Activated B cell treated with CpG ODN at 0.5 μM for 24 hours (primary cell): ENCODE results near the gene TBC1D32. TPM values are rescaled to one million over a fixed set of nuclear protein-coding genes. Genes with fewer than 3 reads are reported as not detected.
"Not testable (repeated sequence)": the region's sequence is repeated elsewhere in the genome, so short reads cannot be mapped to it uniquely, and the experiment has no call there.

Experiments
- ATAC-seq: fragments of 200-7000 bp; cut with Tn5 transposase; one replicate; pipeline ENCODE4 v1.10.0; 2021; ENCODE audit warnings: low read depth, mild to moderate bottlenecking, moderate library complexity
- CTCF ChIA-PET: fragments of 350-600 bp; sonication (Branson Sonifier 250); formaldehyde crosslinking; loops from one replicate; lab custom pipeline; 2021; ENCODE audit warnings: antibody characterized with exemption; lab: Charles Lee
- POLR2A ChIA-PET: fragments of 350-600 bp; sonication (Branson Sonifier 250); formaldehyde crosslinking; loops from one replicate; lab custom pipeline; 2021; ENCODE audit warnings: antibody characterized with exemption; lab: Charles Lee
- DNase-seq: peaks from one replicate; pipeline ENCODE4 v3.0.0; 2022
- H3K27ac Mint-ChIP-seq: one replicate; pipeline ENCODE4 v1.8.0; 2020; ENCODE audit warnings: mixed read lengths
- H3K27me3 Mint-ChIP-seq: one replicate; pipeline ENCODE4 v1.8.0; 2021; ENCODE audit warnings: mixed read lengths
- H3K36me3 Mint-ChIP-seq: one replicate; pipeline ENCODE4 v1.8.0; 2021; ENCODE audit warnings: low read depth, mixed read lengths
- H3K4me1 Mint-ChIP-seq: one replicate; pipeline ENCODE4 v1.8.0; 2021; ENCODE audit warnings: mixed read lengths
- H3K4me3 Mint-ChIP-seq: one replicate; pipeline ENCODE4 v1.8.0; 2020; ENCODE audit warnings: mild to moderate bottlenecking, mixed read lengths
- H3K9me3 Mint-ChIP-seq: one replicate; pipeline ENCODE4 v1.8.0; 2020; ENCODE audit warnings: mixed read lengths
- intact Hi-C: fragments of 100-400 bp; cut with micrococcal nuclease; formaldehyde crosslinking; loops from one replicate; pipeline ENCODE4 v1.15.1; 2024
- total RNA-seq: library from RNA; stranded (reverse); gene quantifications from 2 replicates; pipeline ENCODE4 v1.2.3, GENCODE V29; 2022
- TF ChIP-seq, protein P1 (sequence below): fragments of 200-600 bp; IDR thresholded peaks from one replicate; pipeline ENCODE4 v1.8.0; 2022; ENCODE audit warnings: antibody characterized with exemption, mild to moderate bottlenecking

The TBC1D32 gene
- total RNA-seq, 1 donor from 2014 or later, result 17.8 TPM

- intact Hi-C loops, result no loop called here
- H3K9me3 Mint-ChIP-seq, result peaks cover 2% of the 10 kb centered on the region
- no peaks in the 10 kb centered on the region for H3K4me1 Mint-ChIP-seq
- TF ChIP-seq, protein P1, sequence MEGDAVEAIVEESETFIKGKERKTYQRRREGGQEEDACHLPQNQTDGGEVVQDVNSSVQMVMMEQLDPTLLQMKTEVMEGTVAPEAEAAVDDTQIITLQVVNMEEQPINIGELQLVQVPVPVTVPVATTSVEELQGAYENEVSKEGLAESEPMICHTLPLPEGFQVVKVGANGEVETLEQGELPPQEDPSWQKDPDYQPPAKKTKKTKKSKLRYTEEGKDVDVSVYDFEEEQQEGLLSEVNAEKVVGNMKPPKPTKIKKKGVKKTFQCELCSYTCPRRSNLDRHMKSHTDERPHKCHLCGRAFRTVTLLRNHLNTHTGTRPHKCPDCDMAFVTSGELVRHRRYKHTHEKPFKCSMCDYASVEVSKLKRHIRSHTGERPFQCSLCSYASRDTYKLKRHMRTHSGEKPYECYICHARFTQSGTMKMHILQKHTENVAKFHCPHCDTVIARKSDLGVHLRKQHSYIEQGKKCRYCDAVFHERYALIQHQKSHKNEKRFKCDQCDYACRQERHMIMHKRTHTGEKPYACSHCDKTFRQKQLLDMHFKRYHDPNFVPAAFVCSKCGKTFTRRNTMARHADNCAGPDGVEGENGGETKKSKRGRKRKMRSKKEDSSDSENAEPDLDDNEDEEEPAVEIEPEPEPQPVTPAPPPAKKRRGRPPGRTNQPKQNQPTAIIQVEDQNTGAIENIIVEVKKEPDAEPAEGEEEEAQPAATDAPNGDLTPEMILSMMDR, result no peak
- CTCF ChIA-PET, result no interaction called here
- DNase-seq (no peak), ATAC-seq (no peak)
- no peak overlapping the region for H3K27ac Mint-ChIP-seq
- H3K36me3 Mint-ChIP-seq, result peaks cover 18% of the 10 kb centered on the region
- H3K27me3 Mint-ChIP-seq, result no peaks in the 10 kb centered on the region
- no peak overlapping the region for H3K4me3 Mint-ChIP-seq
- POLR2A ChIA-PET, result no interaction called here
Measured at GRCh38 chr6:121205569-121205968, 128.7 kb downstream of the TBC1D32 start.

- ChIA-PET POLR2A (no interaction called here), CTCF (no interaction called here)
- peaks cover 7% of the 10 kb centered on the region for H3K36me3 Mint-ChIP-seq
- no peak overlapping the region for H3K4me3 Mint-ChIP-seq
- DNase-seq (no peak), ATAC-seq (no peak)
- no peaks in the 10 kb centered on the region for H3K9me3 Mint-ChIP-seq
- TF ChIP-seq, protein P1, result no peak
- no peaks in the 10 kb centered on the region for H3K4me1 Mint-ChIP-seq
- H3K27ac Mint-ChIP-seq, result no peak overlapping the region
- H3K27me3 Mint-ChIP-seq, result no peaks in the 10 kb centered on the region
- intact Hi-C loops, result no loop called here
Measured at GRCh38 chr6:121201105-121201504, 133.2 kb downstream of the TBC1D32 start.

GRCh38 chr6:121196042-121196441 is 138.2 kb downstream of the TBC1D32 start:
- H3K36me3 Mint-ChIP-seq, POLR2A ChIA-PET, CTCF ChIA-PET, H3K9me3 Mint-ChIP-seq, intact Hi-C loops, H3K4me1 Mint-ChIP-seq, H3K27ac Mint-ChIP-seq, ATAC-seq, H3K27me3 Mint-ChIP-seq, H3K4me3 Mint-ChIP-seq, DNase-seq: not testable (repeated sequence)

DNA sequence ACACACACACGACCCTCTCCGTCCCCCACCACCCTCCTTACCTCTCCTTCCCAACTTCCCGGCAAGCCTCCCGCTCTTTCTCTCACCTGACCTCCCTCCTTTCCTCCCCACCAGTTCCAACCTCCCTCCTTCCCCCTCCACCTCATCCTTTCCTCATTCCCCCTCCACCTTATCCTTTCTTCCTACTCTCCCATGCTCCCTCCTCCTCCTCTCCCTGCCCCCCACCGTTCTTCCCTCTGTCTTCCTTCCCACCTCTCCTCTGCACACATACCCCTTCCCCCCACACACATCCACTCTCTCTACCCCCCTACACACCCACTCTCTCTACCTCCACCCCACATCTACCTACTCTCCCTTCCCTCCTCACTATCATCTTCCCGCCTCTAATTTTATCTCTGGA is 144.2 kb downstream of the TBC1D32 start:
- POLR2A ChIA-PET, result no interaction called here
- DNase-seq, result no peak
- intact Hi-C loops, result no loop called here
- TF ChIP-seq, protein P1, result no peak
- H3K27me3 Mint-ChIP-seq, result no peaks in the 10 kb centered on the region
- H3K9me3 Mint-ChIP-seq, result no peaks in the 10 kb centered on the region
- no peak for ATAC-seq
- H3K27ac Mint-ChIP-seq, result no peak overlapping the region
- H3K4me1 Mint-ChIP-seq, result no peaks in the 10 kb centered on the region
- H3K36me3 Mint-ChIP-seq, result peaks cover 2% of the 10 kb centered on the region
- no peak overlapping the region for H3K4me3 Mint-ChIP-seq
- CTCF ChIA-PET, result no interaction called here

GRCh38 chr6:121188356-121188755 is 145.9 kb downstream of the TBC1D32 start:
- Mint-ChIP-seq H3K27me3 (no peaks in the 10 kb centered on the region), H3K4me3 (no peak overlapping the region), H3K36me3 (no peaks in the 10 kb centered on the region), H3K9me3 (no peaks in the 10 kb centered on the region), H3K27ac (no peak overlapping the region), H3K4me1 (no peaks in the 10 kb centered on the region)
- DNase-seq, result no peak
- intact Hi-C loops, result no loop called here
- CTCF ChIA-PET, result no interaction called here
- POLR2A ChIA-PET, result no interaction called here
- no peak for ATAC-seq
- TF ChIP-seq, protein P1, result no peak

GRCh38 chr6:121187833-121188200 is 146.5 kb downstream of the TBC1D32 start:
- no peaks in the 10 kb centered on the region for H3K4me1 Mint-ChIP-seq
- CTCF ChIA-PET, result no interaction called here
- POLR2A ChIA-PET, result interaction anchor here (0.7 kb wide), 1 partner anchor 13 kb away, joined by 8 read pairs; no protein-coding TSS in a partner anchor
- H3K36me3 Mint-ChIP-seq, result no peaks in the 10 kb centered on the region
- no peak overlapping the region for H3K27ac Mint-ChIP-seq
- no peak overlapping the region for H3K4me3 Mint-ChIP-seq
- intact Hi-C loops, result no loop called here
- ATAC-seq (no peak), DNase-seq (no peak)
- TF ChIP-seq, protein P1, result no peak
- no peaks in the 10 kb centered on the region for H3K27me3 Mint-ChIP-seq
- no peaks in the 10 kb centered on the region for H3K9me3 Mint-ChIP-seq
